ENCODE results near the gene PCK1. TPM values are rescaled to one million over a fixed set of nuclear protein-coding genes. Genes with fewer than 3 reads are reported as not detected.

PCK1 gene
- total and polyA plus RNA-seq, 2 donors (not counting 3 experiments of a cell fraction or from before 2014, with no cell fraction given), result not detected

DNA sequence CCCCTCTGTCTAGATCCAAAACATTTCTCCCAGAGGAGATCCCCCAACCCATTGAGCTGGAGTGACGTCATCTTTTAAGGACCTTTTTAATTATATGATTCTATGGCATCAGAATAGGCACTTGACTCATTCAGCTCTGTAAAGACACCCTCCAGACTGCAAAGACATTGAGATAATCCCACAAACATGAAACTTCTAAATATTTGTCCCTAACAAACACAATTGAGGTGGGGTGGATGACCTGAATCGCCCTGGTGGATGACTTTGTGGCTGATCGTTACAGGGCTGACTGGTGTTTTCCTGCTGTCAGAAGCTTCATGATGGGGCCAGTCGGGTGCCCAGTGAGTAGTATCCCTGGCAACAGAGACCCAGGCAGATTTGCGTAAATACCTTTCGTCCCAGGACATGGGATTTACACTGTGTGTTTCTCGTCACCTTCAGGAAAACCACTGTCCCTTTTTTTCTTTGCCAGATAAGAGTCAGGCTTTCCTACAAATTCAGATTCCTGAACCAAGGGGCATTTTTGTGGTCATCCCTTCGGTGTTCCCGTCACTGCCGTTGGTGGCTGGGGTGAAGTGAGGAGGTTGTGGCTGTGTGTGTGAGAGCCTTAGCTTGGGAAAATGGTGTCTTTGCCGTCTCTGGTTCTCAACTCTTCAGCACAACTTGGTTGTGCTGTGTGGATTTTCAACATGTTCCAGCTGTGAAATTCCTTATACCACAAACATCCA is 5.3 kb upstream of the PCK1 start:
- BruUV-seq (replicated peaks), result no TSS peak
- CTCF ChIA-PET, result no interaction called here

More for the DNA sequence above, 5.3 kb upstream of the PCK1 start:
- H3K9me1 ChIP-seq (replicated peaks; ENCODE audit: control insufficient read depth, extremely low read depth, insufficient read depth, low read length), result no peaks in the 10 kb centered on the region
- H3K4me1 ChIP-seq (ENCODE audit: control insufficient read depth, extremely low read depth, insufficient read depth, low read length), result no peaks in the 10 kb centered on the region
- TF ChIP-seq FOS (IDR thresholded peaks at IDR 0.05; ENCODE audit: borderline replicate concordance, insufficient read depth, low read length), result no peak
- TF ChIP-seq MYC (IDR thresholded peaks at IDR 0.05; ENCODE audit: low read depth, low read length), result no peak
- TF ChIP-seq GATA2 (IDR thresholded peaks at IDR 0.05; ENCODE audit: insufficient read depth, insufficient read length, low read depth, low read length), result no peak
- TF ChIP-seq, protein P1, sequence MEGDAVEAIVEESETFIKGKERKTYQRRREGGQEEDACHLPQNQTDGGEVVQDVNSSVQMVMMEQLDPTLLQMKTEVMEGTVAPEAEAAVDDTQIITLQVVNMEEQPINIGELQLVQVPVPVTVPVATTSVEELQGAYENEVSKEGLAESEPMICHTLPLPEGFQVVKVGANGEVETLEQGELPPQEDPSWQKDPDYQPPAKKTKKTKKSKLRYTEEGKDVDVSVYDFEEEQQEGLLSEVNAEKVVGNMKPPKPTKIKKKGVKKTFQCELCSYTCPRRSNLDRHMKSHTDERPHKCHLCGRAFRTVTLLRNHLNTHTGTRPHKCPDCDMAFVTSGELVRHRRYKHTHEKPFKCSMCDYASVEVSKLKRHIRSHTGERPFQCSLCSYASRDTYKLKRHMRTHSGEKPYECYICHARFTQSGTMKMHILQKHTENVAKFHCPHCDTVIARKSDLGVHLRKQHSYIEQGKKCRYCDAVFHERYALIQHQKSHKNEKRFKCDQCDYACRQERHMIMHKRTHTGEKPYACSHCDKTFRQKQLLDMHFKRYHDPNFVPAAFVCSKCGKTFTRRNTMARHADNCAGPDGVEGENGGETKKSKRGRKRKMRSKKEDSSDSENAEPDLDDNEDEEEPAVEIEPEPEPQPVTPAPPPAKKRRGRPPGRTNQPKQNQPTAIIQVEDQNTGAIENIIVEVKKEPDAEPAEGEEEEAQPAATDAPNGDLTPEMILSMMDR (IDR thresholded peaks at IDR 0.05; ENCODE audit: extremely low read depth in 1 of 2, insufficient read depth in 1 of 2, low read depth in 1 of 2, low read length in 2 of 2), result no peak
- no peak for TF ChIP-seq POLR2A (IDR thresholded peaks at IDR 0.05; ENCODE audit: low read depth, low read length)
- TF ChIP-seq EZH2 (IDR thresholded peaks at IDR 0.05; ENCODE audit: borderline replicate concordance, low read depth, low read length, severe bottlenecking), result no peak
- no peak for TF ChIP-seq JUN (IDR thresholded peaks at IDR 0.05; ENCODE audit: borderline replicate concordance, insufficient read depth, insufficient read length, low read depth)
- TF ChIP-seq, protein P2, sequence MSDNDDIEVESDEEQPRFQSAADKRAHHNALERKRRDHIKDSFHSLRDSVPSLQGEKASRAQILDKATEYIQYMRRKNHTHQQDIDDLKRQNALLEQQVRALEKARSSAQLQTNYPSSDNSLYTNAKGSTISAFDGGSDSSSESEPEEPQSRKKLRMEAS (IDR thresholded peaks at IDR 0.05; ENCODE audit: insufficient read depth, insufficient read length), result no peak
- no peak for TF ChIP-seq POLR2AphosphoS5 (IDR thresholded peaks at IDR 0.05; ENCODE audit: insufficient read depth, low read depth, low read length)
- H3K36me3 ChIP-seq (ENCODE audit: control insufficient read depth in 2 of 2, extremely low read depth in 1 of 2, insufficient read depth in 2 of 2, low read length in 2 of 2), result no peaks in the 10 kb centered on the region
- intact Hi-C loops (cut with micrococcal nuclease) (no loop called here), dilution Hi-C loops (cut with MboI; ENCODE audit: extremely low pct_ligation_motif_present, low sequenced_read_pairs) (no loop called here)
- no peak overlapping the region for H3K4me2 ChIP-seq (ENCODE audit: insufficient read depth, low read length)
- no peaks in the 10 kb centered on the region for H3K79me2 ChIP-seq (ENCODE audit: control insufficient read depth, insufficient read depth, low read length)
- H3K27me3 ChIP-seq (ENCODE audit: control insufficient read depth in 2 of 2, insufficient read depth in 2 of 2, low read length in 2 of 2), result no peaks in the 10 kb centered on the region
- H2AFZ ChIP-seq (ENCODE audit: low read depth, low read length), result no peak overlapping the region
- H3K27ac ChIP-seq (ENCODE audit: insufficient read depth, low read depth, low read length), result no peak overlapping the region
- DNase-seq (ENCODE audit: low read depth, low spot score), result no peak
- no peak overlapping the region for H3K4me3 ChIP-seq (replicated peaks in 1 of 3; ENCODE audit: insufficient read depth in 1 of 3, low read depth in 1 of 3, low read length in 3 of 3)
- H4K20me1 ChIP-seq (replicated peaks; ENCODE audit: control insufficient read depth, extremely low read depth, insufficient read depth, low read length), result no peaks in the 10 kb centered on the region
- H3K9me3 ChIP-seq (replicated peaks; ENCODE audit: control insufficient read depth, insufficient read depth, low read length), result no peaks in the 10 kb centered on the region
- no peak for FAIRE-seq
- POLR2A ChIA-PET, result no interaction called here
- no peak overlapping the region for H3K9ac ChIP-seq (replicated peaks; ENCODE audit: extremely low read depth, insufficient read depth, low read length)

All from endothelial cell of umbilical vein (primary cell).